H1 (cell line): ENCODE measurements around the gene IL1RAPL1. TPM values are rescaled to one million over a fixed set of nuclear protein-coding genes. Genes with fewer than 3 reads are reported as not detected.

Experiments
- PHF8 ChIP-seq: fragments of 200-600 bp; sonication (generic); conservative IDR thresholded peaks from 2 replicates; pipeline ENCODE4 v1.7.1; 2012; ENCODE audit warnings: low read depth, mild to moderate bottlenecking, inconsistent platforms, low read length, moderate library complexity
- RFX5 ChIP-seq: IDR thresholded peaks from 2 replicates; pipeline ENCODE4 v1.6.1; 2011; ENCODE audit warnings: low read depth, low read length, improper control_type of control experiment, borderline replicate concordance
- RXRA ChIP-seq: IDR thresholded peaks from 2 replicates; pipeline ENCODE4 v1.6.1; 2011; ENCODE audit warnings: low read depth, mild to moderate bottlenecking, low read length, moderate library complexity; ENCODE audit not compliant: insufficient read depth
- SIX5 ChIP-seq: IDR thresholded peaks from 2 replicates; pipeline ENCODE4 v1.6.1; 2011; ENCODE audit warnings: mild to moderate bottlenecking, low read depth, low read length
- SUZ12 ChIP-seq: fragments of 200-600 bp; sonication (generic); IDR thresholded peaks from 2 replicates; pipeline ENCODE4 v1.6.1; 2012; ENCODE audit warnings: mild to moderate bottlenecking, inconsistent platforms, low read length, moderate library complexity, mixed read lengths
- polyA plus RNA-seq, 7 experiments: library from polyadenylated mRNA; depleted of rRNA in 3 of 7; stranded (reverse) in 5 of 7; unstranded in 2 of 7; fragments of >200 nt in 5 of 7; fragments of 200-250 nt in 2 of 7; gene quantifications; 1 replicate in 5 of 7; 2 replicates in 1 of 7; 4 replicates in 1 of 7; pipeline versions ENCODE4 v1.2.1 to v1.2.3, GENCODE V29; 2011 to 2013; ENCODE audit warnings: missing spikeins in 2 of 7, mixed read lengths in 2 of 7
- total RNA-seq: library from RNA; stranded (reverse); fragmentation: NEBNext Ultra II Directional; extraction: Animal tissue kit (Norgen Biotek cat#: 25700); gene quantifications from 2 replicates; pipeline ENCODE4 v1.2.1, GENCODE V29; 2021

Gene IL1RAPL1
- total and polyA plus RNA-seq, 2 of the 8 experiments (the other 6 are each of a cell fraction or from before 2014, with no cell fraction given) = 0.11 to 0.35 TPM

DNA sequence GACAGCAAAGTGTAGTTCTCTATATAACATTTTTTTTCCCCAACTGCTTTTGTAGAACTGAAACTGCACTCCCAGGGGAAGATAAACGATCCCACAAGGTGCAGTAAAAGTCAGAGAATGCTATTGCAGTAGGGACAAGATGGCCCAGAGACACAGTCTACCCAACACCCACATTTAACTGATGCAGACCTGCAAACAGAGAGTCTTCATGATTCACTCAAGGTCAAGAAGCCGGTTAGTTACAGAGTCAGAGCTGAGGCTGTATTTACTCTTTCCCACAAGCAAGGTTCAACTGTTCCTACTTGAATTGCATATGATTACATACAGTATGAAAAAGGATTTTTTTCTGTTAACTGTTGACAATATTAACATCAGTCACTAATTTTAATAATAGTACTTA lies 654.6 kb downstream of the IL1RAPL1 start (continued):
- TF ChIP-seq RXRA (no peak), SIX5 (no peak), PHF8 (no peak), SUZ12 (no peak), RFX5 (no peak)
